K562 (cell line): ENCODE data around the gene PDE3A. TPM values are rescaled to one million over a fixed set of nuclear protein-coding genes. Genes with fewer than 3 reads are reported as not detected.

Source experiments
- ATAC-seq: fragments of 200-7000 bp; cut with Tn5 transposase; 3 replicates; pipeline ENCODE4 v1.9.1; 2020; ENCODE audit warnings: moderate library complexity
- BruUV-seq: library from RNA; stranded (reverse); fragments of 400-500 nt; replicated peaks from 2 replicates; lab custom pipeline; 2021; lab: Mats Ljungman, UMichigan
- CTCF ChIA-PET: fragments of 300-600 bp; formaldehyde crosslinking; extraction: SDS; loops from one replicate; lab custom pipeline; 2021; ENCODE audit warnings: low intra/inter-chr PET ratio; lab: Yijun Ruan, JAX
- POLR2A ChIA-PET: fragments of 300-600, 350-650 bp; sonication (Branson Sonifier 250); formaldehyde crosslinking; extraction: SDS; loops from one replicate; lab custom pipeline; 2021; ENCODE audit warnings: antibody characterized with exemption, inconsistent platforms; lab: Yijun Ruan, JAX
- DNase-seq, 4 experiments: peaks; one replicate each; pipeline versions ENCODE4 v3.0.0 to v3.0.0-alpha.2; 2011 to 2018; ENCODE audit warnings: low spot score in 3 of 4, mixed read lengths in 3 of 4; ENCODE audit errors: extremely low read depth in 1 of 4
- FAIRE-seq: peaks from 2 replicates; lab custom pipeline; 2011; peaks lifted over from hg19 to GRCh38; lab: Jason Lieb, UNC
- H2AFZ ChIP-seq: 2 replicates; pipeline ENCODE4 v1.6.0; 2011; ENCODE audit warnings: low read depth, low read length, control low read depth, inconsistent platforms
- H3K27ac ChIP-seq: fragments of 200-600 bp; 3 replicates; pipeline ENCODE4 v1.8.0; 2011; ENCODE audit warnings: low read depth, mild to moderate bottlenecking, control low read depth, inconsistent platforms, low read length, moderate library complexity, mixed read lengths; ENCODE audit errors: extremely low read depth
- H3K27me3 ChIP-seq, 2 experiments: fragments of 300-600 bp in 1 of 2; 2 replicates in 1 of 2; 3 replicates in 1 of 2; pipeline versions ENCODE4 v1.6.0 to v1.8.0; 2011; ENCODE audit warnings: inconsistent platforms in 2 of 2, low read length in 2 of 2, mild to moderate bottlenecking in 1 of 2, mixed read lengths in 1 of 2, moderate library complexity in 1 of 2; ENCODE audit not compliant: control insufficient read depth in 2 of 2, insufficient read depth in 2 of 2
- H3K36me3 ChIP-seq: fragments of 300-600 bp; 3 replicates; pipeline ENCODE4 v1.8.0; 2011; ENCODE audit warnings: mild to moderate bottlenecking, low read length, inconsistent platforms; ENCODE audit not compliant: control insufficient read depth, insufficient read depth
- H3K4me1 ChIP-seq, 2 experiments: fragments of 200-600 bp in 1 of 2; replicated peaks in 1 of 2; 2 replicates in 1 of 2; 3 replicates in 1 of 2; pipeline versions ENCODE4 v1.5.1 to v1.8.0; 2011; ENCODE audit warnings: inconsistent platforms in 2 of 2, low read length in 2 of 2, mild to moderate bottlenecking in 1 of 2, mixed read lengths in 1 of 2, moderate library complexity in 1 of 2; ENCODE audit not compliant: control insufficient read depth in 2 of 2, insufficient read depth in 2 of 2
- H3K4me2 ChIP-seq: 2 replicates; pipeline ENCODE4 v1.6.1; 2011; ENCODE audit warnings: low read length, control low read depth, inconsistent platforms, mixed read lengths; ENCODE audit not compliant: insufficient read depth
- H3K4me3 ChIP-seq: fragments of 200-600 bp; sonication (generic), shearing (Covaris generic); 2 replicates; pipeline ENCODE4 v1.5.1; 2016; ENCODE audit warnings: control low read depth, inconsistent platforms
- H3K79me2 ChIP-seq: fragments of 200-600 bp; 3 replicates; pipeline ENCODE4 v1.8.0; 2011; ENCODE audit warnings: low read length, inconsistent platforms; ENCODE audit not compliant: control insufficient read depth, insufficient read depth
- H3K9ac ChIP-seq, 2 experiments: 2 replicates each; pipeline versions ENCODE4 v1.6.0 to v1.6.1; 2011; ENCODE audit warnings: low read depth in 2 of 2, low read length in 2 of 2, control low read depth in 1 of 2, inconsistent platforms in 1 of 2, mild to moderate bottlenecking in 1 of 2, mixed read lengths in 1 of 2; ENCODE audit not compliant: insufficient read depth in 1 of 2
- H3K9me1 ChIP-seq: one replicate; pipeline ENCODE4 v1.6.0; 2011; ENCODE audit warnings: inconsistent platforms, mild to moderate bottlenecking, low read length, moderate library complexity; ENCODE audit not compliant: control insufficient read depth, insufficient read depth
- H3K9me3 ChIP-seq: replicated peaks from 2 replicates; pipeline ENCODE4 v1.5.1; 2011; ENCODE audit warnings: low read depth, low read length, inconsistent platforms; ENCODE audit not compliant: control insufficient read depth, insufficient read depth
- H4K20me1 ChIP-seq: replicated peaks from 2 replicates; pipeline ENCODE4 v1.6.1; 2011; ENCODE audit warnings: low read length, inconsistent platforms, mixed read lengths; ENCODE audit not compliant: control insufficient read depth, insufficient read depth
- COPS2 ChIP-seq: fragments of 450-650 bp; conservative IDR thresholded peaks from 2 replicates; pipeline ENCODE4 v1.6.1; 2016; ENCODE audit warnings: mild to moderate bottlenecking, moderate library complexity
- FOXJ3 ChIP-seq: sonication (generic); formaldehyde crosslinking; IDR thresholded peaks from 2 replicates; pipeline ENCODE4 v1.4.0; 2020; ENCODE audit warnings: mild to moderate bottlenecking, missing genetic modification reagents
- GATA2 ChIP-seq: sonication (generic); formaldehyde crosslinking; IDR thresholded peaks from 2 replicates; pipeline ENCODE4 v1.4.0; 2020; ENCODE audit warnings: mild to moderate bottlenecking, missing genetic modification reagents
- MLLT1 ChIP-seq, 2 experiments: fragments of 450-650 bp; IDR thresholded peaks; 2 replicates each; pipeline ENCODE4 v1.6.1; 2016
- NRF1 ChIP-seq, 2 experiments: fragments of 450-650 bp; IDR thresholded peaks in 1 of 2; conservative IDR thresholded peaks in 1 of 2; 2 replicates each; pipeline ENCODE4 v1.6.1; 2014; ENCODE audit warnings: mild to moderate bottlenecking in 2 of 2
- SAFB ChIP-seq: fragments of 200-400 bp; formaldehyde crosslinking; IDR thresholded peaks from 2 replicates; pipeline ENCODE4 v1.6.1; 2017; ENCODE audit warnings: low read depth, low read length, borderline replicate concordance
- SP1 ChIP-seq: sonication (generic); formaldehyde crosslinking; IDR thresholded peaks from 2 replicates; pipeline ENCODE4 v1.8.1; 2022; ENCODE audit warnings: mild to moderate bottlenecking, missing genetic modification reagents
- USF1 ChIP-seq: sonication (generic); formaldehyde crosslinking; IDR thresholded peaks from 2 replicates; pipeline ENCODE4 v1.9.0; 2022; ENCODE audit warnings: mild to moderate bottlenecking, missing genetic modification reagents
- ZNF23 ChIP-seq: fragments of 250-450 bp; sonication (Bioruptor Pico); IDR thresholded peaks from 2 replicates; pipeline ENCODE4 v1.4.0; 2020; ENCODE audit warnings: mild to moderate bottlenecking
- ZNF609 ChIP-seq: sonication (generic); formaldehyde crosslinking; IDR thresholded peaks from 2 replicates; pipeline ENCODE4 v1.8.1; 2023; ENCODE audit warnings: missing genetic modification reagents, mild to moderate bottlenecking, borderline replicate concordance
- WGBS: fragments of 100-300 bp; shearing (Covaris generic); methylation state at CpG from one replicate; pipeline ENCODE4 v1.1.6; 2016; ENCODE audit warnings: low coverage, mixed read lengths; ENCODE audit not compliant: insufficient coverage; ENCODE audit errors: missing lambda C conversion rate; 5-methylcytosine and 5-hydroxymethylcytosine counted together
- in situ Hi-C: fragments of 300-500 bp; cut with MboI; formaldehyde crosslinking; loops from 4 replicates; pipeline ENCODE4 v1.15.0; 2018; ENCODE audit warnings: inconsistent platforms, mixed read lengths
- intact Hi-C: fragments of 100-400 bp; cut with micrococcal nuclease; formaldehyde crosslinking; loops from 2 replicates; pipeline ENCODE4 v1.14.2; 2022
- polyA plus RNA-seq, 8 experiments: library from polyadenylated mRNA; depleted of rRNA in 4 of 8; stranded (reverse) in 5 of 8; unstranded in 3 of 8; fragments of >200 nt; fragmentation: Nextera tagmentation in 2 of 8; fragmentation: Illumina TruSeq in 1 of 8; extraction: Ambion mirVana in 2 of 8; extraction: Trizol in 1 of 8; gene quantifications; 2 replicates each; pipeline versions ENCODE4 v1.2.1 to v1.2.3, GENCODE V29; 2011 to 2014; ENCODE audit warnings: inconsistent platforms in 1 of 8, missing spikeins in 1 of 8
- total RNA-seq, 7 experiments: library from RNA; depleted of rRNA in 6 of 7; stranded (reverse); fragments of >200 nt in 6 of 7; fragmentation: Illumina TruSeq in 2 of 7; extraction: Trizol in 2 of 7; gene quantifications; 2 replicates each; pipeline versions ENCODE4 v1.2.1 to v1.2.3, GENCODE V29; 2011 to 2021; ENCODE audit warnings: low replicate concordance in 1 of 7

The PDE3A gene
- total and polyA plus RNA-seq, 9 of the 15 experiments (the other 6 are each of a cell fraction or from before 2014, with no cell fraction given): 0.02 TPM; not detected in 8

GRCh38 chr12:20370014-20370386, 1.7 kb downstream of the PDE3A start:
- H3K36me3 ChIP-seq: no peaks in the 10 kb centered on the region
- WGBS: 2% methylated on average over 9 of the region's 21 CpGs
- no peaks in the 10 kb centered on the region for H3K9me3 ChIP-seq
- H3K9ac ChIP-seq: no peak overlapping the region
- no peak overlapping the region for H3K4me2 ChIP-seq
- intact Hi-C loops (no loop called here), in situ Hi-C loops (no loop called here)
- no peaks in the 10 kb centered on the region for H3K4me1 ChIP-seq
- no peaks in the 10 kb centered on the region for H3K27me3 ChIP-seq
- ATAC-seq (no peak), DNase-seq (no peak), FAIRE-seq (no peak)
- H3K4me3 ChIP-seq: no peak overlapping the region
- BruUV-seq: no TSS peak
- CTCF ChIA-PET: no interaction called here
- H2AFZ ChIP-seq: no peak overlapping the region
- H3K27ac ChIP-seq: no peak overlapping the region
- no peaks in the 10 kb centered on the region for H3K79me2 ChIP-seq
- POLR2A ChIA-PET: no interaction called here
- H4K20me1 ChIP-seq: no peaks in the 10 kb centered on the region
- no peaks in the 10 kb centered on the region for H3K9me1 ChIP-seq
- TF ChIP-seq SP1 (CRISPR knock-in tag): no peak
- no peak for TF ChIP-seq MLLT1 (IDR thresholded peaks at IDR 0.05)
- TF ChIP-seq SAFB: no peak
- no peak for TF ChIP-seq ZNF609 (CRISPR knock-in tag)
- no peak for TF ChIP-seq FOXJ3
- no peak for TF ChIP-seq NRF1 (conservative IDR thresholded peaks at IDR 0.05 in 1 of 2, IDR thresholded peaks at IDR 0.05 in 1 of 2)
- TF ChIP-seq ZNF23 (CRISPR knock-in tag): no peak
- TF ChIP-seq USF1 (CRISPR knock-in tag): no peak
- no peak for TF ChIP-seq COPS2
- TF ChIP-seq GATA2 (CRISPR knock-in tag): no peak
